ENCODE data around the gene ADARB1.

Gene ADARB1

DNA sequence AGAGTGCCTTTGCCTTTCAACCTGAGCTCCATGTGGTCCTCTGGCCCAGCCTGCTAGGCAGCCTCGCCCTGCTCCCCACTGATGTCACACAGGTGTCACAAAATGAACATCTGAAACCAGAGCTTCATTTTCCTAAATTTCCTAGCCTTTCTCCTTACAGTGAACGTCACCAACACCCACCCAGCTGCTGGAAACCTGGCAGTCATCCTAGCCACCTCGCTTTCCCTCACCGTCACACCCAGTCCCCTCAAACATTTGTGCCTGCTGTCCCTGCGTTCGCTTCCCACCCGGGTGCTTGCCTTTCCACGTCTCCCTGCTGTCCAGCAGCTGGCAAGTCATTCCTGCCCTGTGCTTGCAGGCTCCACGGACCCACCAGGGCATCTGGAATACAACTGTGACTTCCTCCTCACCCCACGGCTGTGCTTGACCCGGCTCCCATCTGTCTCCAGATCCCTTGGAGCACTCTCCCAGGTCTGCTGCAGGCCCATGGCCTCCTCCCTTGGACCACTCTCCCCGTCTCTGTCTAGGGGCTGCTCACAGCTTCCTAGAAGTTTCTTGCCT lies 23.5 kb downstream of the ADARB1 start:
- FAIRE-seq, result no peak

DNA sequence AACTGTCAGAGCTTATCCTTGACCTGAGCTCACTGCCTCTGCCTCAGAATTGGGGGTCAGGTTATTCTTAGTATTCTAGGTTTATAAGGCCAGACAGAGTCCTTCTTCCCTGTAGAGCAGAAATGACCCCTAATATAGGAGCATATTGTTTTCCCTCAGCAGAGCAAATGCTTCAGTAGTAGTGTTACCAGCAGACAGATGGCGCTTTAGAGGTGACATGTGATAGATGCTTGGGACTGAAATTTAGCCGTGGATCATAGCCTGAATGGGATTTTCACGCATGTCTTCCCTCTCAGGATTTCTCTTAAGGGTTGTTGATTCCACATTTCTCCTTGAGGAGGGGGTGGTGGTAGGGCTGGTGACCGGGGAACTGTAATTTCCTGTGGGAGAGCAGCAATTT lies 24.5 kb downstream of the ADARB1 start:
- FAIRE-seq, result no peak

- FAIRE-seq, result no peak
Measured at GRCh38 chr21:45099571-45099970, 25.2 kb downstream of the ADARB1 start.

DNA sequence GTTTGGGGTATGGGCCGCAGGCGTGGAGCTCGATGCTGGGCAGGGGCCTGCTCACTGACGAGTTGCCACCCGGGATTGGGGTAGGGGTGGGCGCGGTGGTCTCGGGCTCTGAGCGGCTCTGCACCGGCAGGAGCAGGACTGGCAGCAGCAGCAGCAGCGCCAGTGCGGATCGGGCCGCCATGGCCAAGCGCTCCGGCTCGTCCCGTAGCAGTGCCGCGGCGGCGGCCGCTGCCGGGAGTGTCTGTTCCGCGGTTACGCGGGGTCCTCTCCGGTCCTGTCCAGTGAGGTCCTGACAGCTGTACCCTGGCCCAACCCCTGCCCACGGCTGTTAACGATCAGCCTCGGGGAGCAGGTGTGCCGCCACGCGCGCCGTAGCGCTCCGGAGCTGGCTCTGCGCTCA lies 26.5 kb downstream of the ADARB1 start:
- FAIRE-seq, result no peak

- no peak for FAIRE-seq
Measured at GRCh38 chr21:45102391-45102932, 28.1 kb downstream of the ADARB1 start.

- no peak for FAIRE-seq
Measured at GRCh38 chr21:45103971-45104520, 29.7 kb downstream of the ADARB1 start.

GRCh38 chr21:45104560-45104959 lies 30.2 kb downstream of the ADARB1 start:
- no peak for FAIRE-seq

DNA sequence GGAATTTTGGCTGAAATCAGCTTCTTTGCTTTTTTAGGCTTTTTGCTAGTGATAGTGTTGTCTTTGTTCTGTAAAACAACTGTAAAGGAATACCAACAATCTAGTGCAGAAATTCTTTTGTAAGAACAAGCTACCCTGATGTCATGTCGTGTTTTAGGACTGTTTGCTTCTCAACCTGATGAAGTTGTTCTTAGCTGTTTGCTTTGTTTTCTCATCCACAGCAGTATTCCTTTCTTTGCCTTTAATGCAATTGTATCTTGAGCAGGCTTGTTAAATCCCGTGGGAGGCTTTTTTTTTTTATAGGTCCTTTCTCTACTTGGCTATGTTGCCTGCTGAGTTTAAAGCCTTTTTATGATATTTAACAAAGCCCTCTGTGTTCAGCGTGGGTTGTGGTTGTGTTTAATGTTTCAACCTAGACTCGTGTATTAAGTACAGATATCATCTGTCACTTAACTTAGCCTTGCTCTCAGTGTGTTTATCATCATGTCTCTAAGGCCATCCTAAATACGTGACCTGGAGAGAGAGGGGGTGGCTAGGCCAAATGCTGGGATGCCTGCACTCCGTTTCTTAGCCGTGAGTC lies 31.6 kb downstream of the ADARB1 start:
- no peak for FAIRE-seq

DNA sequence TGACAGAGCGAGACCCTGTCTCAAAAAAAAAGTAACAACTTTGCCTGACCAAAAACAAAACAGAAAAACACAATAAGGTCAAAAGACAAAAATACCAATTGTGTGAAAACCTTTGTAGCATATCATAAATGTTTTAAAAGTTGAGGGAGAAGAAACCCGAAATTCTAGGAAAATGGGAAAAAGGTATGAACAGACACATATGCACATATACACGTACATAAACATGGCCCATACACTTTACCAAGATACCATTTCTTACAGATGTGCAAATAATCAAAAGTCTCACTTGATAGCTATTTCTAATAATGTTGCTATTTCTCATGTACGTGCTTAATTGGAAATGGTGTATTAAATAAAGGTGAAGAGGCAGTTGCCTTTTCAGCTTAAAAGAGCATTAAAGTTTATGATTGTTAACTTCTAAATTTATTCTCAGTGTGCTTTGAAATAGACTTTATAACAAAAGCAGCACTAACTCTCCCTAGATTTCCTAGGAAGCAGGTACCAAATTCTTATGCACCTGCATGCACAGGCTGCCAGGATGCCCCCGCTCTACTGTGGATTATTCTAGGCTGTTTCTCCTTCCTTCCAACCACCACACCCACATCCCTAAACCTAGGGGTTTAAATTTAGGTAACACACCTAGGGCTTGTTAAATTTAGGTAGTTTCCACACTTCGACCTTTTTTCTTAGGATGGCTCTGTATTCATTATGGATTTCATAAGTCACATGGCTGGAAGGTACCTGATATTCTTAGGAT lies 33.8 kb downstream of the ADARB1 start:
- FAIRE-seq, result no peak

DNA sequence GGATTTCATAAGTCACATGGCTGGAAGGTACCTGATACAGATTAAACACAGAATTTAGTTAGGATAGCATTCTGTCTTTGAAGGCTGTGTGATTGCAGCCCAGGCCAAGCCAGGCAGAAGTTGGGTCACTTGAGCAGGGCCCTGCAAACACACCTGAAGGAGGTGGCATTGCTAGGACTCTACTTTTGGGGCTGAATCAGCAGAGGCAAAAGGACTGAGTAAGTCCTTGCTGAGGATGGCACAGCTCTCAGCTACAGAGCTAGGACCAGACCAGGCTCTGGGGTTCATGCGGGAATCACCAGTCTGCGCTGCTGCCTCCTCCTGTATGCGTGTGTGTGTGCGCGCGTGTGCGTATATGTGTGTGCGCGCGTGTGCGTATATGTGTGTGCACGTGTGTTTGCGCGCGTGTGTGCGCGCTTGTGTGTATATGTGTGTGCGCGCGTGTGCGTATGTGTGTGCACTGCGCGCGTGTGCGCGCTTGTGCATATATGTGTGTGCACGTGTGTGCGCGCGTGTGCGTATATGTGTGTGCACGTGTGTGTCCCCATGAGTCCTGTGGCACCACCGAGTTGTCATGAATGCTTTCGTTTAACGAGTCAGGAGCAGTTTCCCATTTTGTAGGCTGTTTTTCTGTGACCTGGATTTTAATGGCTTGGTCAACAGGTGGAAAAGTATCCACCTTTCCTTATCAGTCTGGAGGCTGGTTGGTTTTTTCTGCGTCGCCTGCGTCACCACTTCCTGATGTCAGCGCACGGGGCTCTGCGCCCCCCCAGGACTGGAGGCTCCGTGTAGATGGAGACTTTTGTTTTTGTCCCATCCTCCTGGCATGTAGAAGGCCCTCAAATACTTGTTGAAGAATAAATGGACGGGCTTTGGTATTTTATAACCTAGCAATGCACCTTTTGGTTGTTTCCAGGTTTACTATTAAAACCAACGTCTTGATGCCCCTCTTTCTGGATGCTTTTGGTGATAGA lies 34.7 kb downstream of the ADARB1 start:
- FAIRE-seq, result no peak

DNA sequence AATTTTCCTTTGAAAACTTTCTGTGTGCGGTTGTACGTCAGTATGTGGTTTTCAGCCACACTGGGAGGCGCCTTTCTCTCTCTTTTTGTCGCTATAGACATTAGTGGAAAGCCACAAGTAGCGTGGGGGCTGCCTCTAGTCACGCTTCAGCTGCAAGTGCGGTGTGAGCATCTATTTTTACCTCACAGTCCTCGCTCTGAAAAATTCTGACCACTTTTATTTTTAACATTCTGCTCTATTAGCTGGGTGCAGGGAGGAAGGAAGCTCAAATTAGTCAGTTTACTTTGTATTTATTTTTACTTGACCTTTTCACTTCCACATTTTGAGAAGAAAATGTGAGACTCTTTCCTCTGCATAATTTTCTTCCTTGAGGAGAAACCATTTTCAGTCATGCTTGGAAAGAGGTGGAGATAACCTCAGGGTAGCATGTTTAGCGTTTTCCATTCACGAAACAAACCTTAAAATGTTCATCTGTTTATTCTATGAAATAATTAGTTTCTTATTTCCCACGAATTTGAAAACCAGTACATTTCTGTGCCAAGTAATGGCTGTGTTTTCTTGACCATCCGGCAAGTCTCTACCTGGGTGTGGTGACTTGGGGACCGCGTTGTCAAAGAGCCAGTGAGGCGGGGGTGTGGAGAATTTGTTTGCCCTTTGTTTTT lies 35.6 kb downstream of the ADARB1 start:
- FAIRE-seq, result no peak

- FAIRE-seq, result no peak
Measured at GRCh38 chr21:45110873-45111624, 36.7 kb downstream of the ADARB1 start.

- FAIRE-seq, result no peak
Measured at GRCh38 chr21:45111703-45112102, 37.3 kb downstream of the ADARB1 start.

- no peak for FAIRE-seq
Measured at GRCh38 chr21:45112371-45112770, 38.0 kb downstream of the ADARB1 start.

DNA sequence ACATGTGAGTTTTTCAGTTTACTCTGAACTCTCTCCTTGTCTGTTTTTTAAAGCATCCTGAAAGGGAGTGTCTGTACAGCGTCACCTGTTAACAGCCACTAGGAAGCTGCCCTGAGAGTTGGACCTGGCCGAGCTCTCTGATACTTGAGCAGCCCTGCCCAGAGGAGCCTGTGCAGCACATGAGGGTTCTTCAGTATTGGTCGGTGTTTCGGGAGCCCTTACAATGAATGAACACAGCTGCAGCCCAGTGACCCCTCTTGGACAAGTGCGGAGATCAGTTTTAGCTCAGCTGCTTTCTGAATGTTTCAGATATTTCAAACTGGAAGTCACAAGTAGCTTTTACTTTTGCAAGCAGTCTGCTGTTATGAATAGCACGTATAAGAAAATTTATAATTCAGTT lies 39.2 kb downstream of the ADARB1 start:
- no peak for FAIRE-seq

GRCh38 chr21:45114072-45114471 lies 39.7 kb downstream of the ADARB1 start:
- FAIRE-seq, result no peak

GRCh38 chr21:45114475-45114874 lies 40.1 kb downstream of the ADARB1 start:
- no peak for FAIRE-seq

GRCh38 chr21:45115141-45115540 lies 40.8 kb downstream of the ADARB1 start:
- no peak for FAIRE-seq

DNA sequence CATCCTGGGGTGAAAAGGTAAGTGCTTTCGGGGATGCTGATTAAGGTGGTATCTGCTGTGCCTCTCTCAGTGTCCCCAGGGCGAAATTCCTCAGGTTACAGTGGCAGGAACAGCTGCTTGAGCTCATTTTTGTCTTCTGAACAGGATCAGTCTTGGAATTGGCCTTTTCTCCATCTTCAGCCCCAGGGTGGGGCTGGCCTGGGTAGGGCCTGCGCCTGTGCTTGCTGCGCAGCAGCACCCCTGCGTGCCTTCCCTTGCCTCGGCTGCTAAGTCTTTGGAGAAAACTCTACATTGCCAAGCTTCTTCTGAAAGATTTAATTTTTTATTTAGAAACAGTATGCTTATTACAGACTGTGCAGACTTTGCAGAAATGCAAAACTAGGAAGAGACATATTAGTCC lies 41.7 kb downstream of the ADARB1 start:
- no peak for FAIRE-seq

- FAIRE-seq, result no peak
Measured at GRCh38 chr21:45117314-45117713, 42.9 kb downstream of the ADARB1 start.

DNA sequence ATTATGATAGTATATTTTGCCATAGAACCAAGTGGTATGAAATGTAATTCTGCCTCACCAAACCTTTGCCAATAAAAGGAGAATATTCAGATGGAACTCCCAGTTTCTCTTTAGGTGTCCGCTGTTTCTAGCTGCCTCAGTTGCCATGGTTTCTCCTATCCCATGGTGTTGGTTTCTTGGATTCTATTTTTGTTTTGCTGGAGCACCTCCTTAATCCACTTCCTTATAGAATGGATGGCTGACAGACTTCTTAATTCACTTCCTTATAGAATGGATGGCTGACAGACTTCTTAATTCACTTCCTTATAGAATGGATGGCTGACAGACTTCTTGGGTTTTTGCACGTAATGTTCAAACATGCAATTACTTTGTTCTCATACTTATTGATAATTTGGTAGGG lies 43.7 kb downstream of the ADARB1 start:
- no peak for FAIRE-seq
